Measurements from ENCODE around the gene FAXDC2. TPM values are rescaled to one million over a fixed set of nuclear protein-coding genes. Genes with fewer than 3 reads are reported as not detected.

The FAXDC2 gene
- total and polyA plus RNA-seq, 9 of the 15 experiments (the other 6 are each of a cell fraction or from before 2014, with no cell fraction given), result 2.4 to 30.0 (median 9.9) TPM

- TF ChIP-seq MAFK (IDR thresholded peaks at IDR 0.05; ENCODE audit: low read length) (no peak), RCOR1 (IDR thresholded peaks at IDR 0.05; ENCODE audit: borderline replicate concordance in 1 of 2, low read depth in 2 of 2, low read length in 2 of 2) (peak in 1 of 2 experiments; percentile 94; a peak in 3 of 4 replicates), ZFX (CRISPR knock-in tag; IDR thresholded peaks at IDR 0.05) (peak; percentile 76), ZBTB34 (CRISPR knock-in tag; IDR thresholded peaks at IDR 0.05) (no peak), MCM3 (IDR thresholded peaks at IDR 0.05) (no peak), ZNF217 (CRISPR knock-in tag; IDR thresholded peaks at IDR 0.05) (no peak), STAT5A (IDR thresholded peaks at IDR 0.05; ENCODE audit: borderline replicate concordance, low read length) (peak; percentile 85), MTF1 (CRISPR knock-in tag; IDR thresholded peaks at IDR 0.05; ENCODE audit: borderline replicate concordance) (no peak), ZNF121 (CRISPR knock-in tag; conservative IDR thresholded peaks at IDR 0.05) (peak; percentile 92), FOXO4 (CRISPR knock-in tag; IDR thresholded peaks at IDR 0.05) (no peak), NBN (IDR thresholded peaks at IDR 0.05; ENCODE audit: low read depth) (peak; percentile 89), PCBP1 (IDR thresholded peaks at IDR 0.05; ENCODE audit: low read depth, low read length, poor library complexity, severe bottlenecking) (no peak), KLF16 (IDR thresholded peaks at IDR 0.05) (peak; percentile 90), MAZ (CRISPR knock-in tag; conservative IDR thresholded peaks at IDR 0.05 in 1 of 2, IDR thresholded peaks at IDR 0.05 in 1 of 2) (peak; percentile 50 to 62; a peak in 2 of 4 replicates), MECOM (CRISPR knock-in tag; IDR thresholded peaks at IDR 0.05) (peak; percentile 72; the same call in 1 of the 2 replicates), CEBPZ (IDR thresholded peaks at IDR 0.05; ENCODE audit: borderline replicate concordance, low read depth, low read length) (no peak), PHB2 (IDR thresholded peaks at IDR 0.05; ENCODE audit: low read depth) (peak; percentile 67; the same call in 1 of the 2 replicates), EP400 (IDR thresholded peaks at IDR 0.05) (peak; percentile 30), ZNF175 (CRISPR knock-in tag; IDR thresholded peaks at IDR 0.05; ENCODE audit: low read depth) (0 out of 2 replicates have a peak, but pooled peaks have one; percentile 41), CBX1 (IDR thresholded peaks at IDR 0.05; ENCODE audit: low read depth) (no peak), MITF (IDR thresholded peaks at IDR 0.05) (peak; percentile 20; the same call in 1 of the 2 replicates)
Observed at GRCh38 chr5:154840435-154841272, 9.7 kb downstream of the FAXDC2 start (continued).

Measured in K562 (cell line).